Keratinocyte (primary cell): Measurements from ENCODE around the gene ITCH. TPM values are rescaled to one million over a fixed set of nuclear protein-coding genes. Genes with fewer than 3 reads are reported as not detected.

Experiments
- DNase-seq: peaks from one replicate; pipeline ENCODE4 v3.0.0-alpha.2; 2011; ENCODE audit warnings: low read depth, missing footprints, low spot score
- FAIRE-seq: peaks from 2 replicates; lab custom pipeline; 2011; peaks lifted over from hg19 to GRCh38; lab: Jason Lieb, UNC
- H2AFZ ChIP-seq: 2 replicates; pipeline ENCODE4 v1.6.0; 2012; ENCODE audit warnings: low read length, control low read depth, inconsistent platforms; ENCODE audit not compliant: control insufficient read depth
- H3K27ac ChIP-seq: 2 replicates; pipeline ENCODE4 v1.5.1; 2011; ENCODE audit warnings: low read length; ENCODE audit not compliant: control insufficient read depth, insufficient read depth
- H3K27me3 ChIP-seq: 3 replicates; pipeline ENCODE4 v1.6.0; 2011; ENCODE audit warnings: low read length; ENCODE audit not compliant: control insufficient read depth, insufficient read depth; ENCODE audit errors: extremely low read depth
- H3K36me3 ChIP-seq, 2 experiments: 2 replicates in 1 of 2; 3 replicates in 1 of 2; pipeline ENCODE4 v1.5.1; 2011; ENCODE audit warnings: low read length in 2 of 2, mild to moderate bottlenecking in 1 of 2; ENCODE audit not compliant: control insufficient read depth in 2 of 2, insufficient read depth in 2 of 2; ENCODE audit errors: extremely low read depth in 1 of 2
- H3K4me1 ChIP-seq: 3 replicates; pipeline ENCODE4 v1.5.1; 2011; ENCODE audit warnings: low read length; ENCODE audit not compliant: control insufficient read depth, insufficient read depth; ENCODE audit errors: extremely low read depth
- H3K4me2 ChIP-seq: 3 replicates; pipeline ENCODE4 v1.6.0; 2011; ENCODE audit warnings: low read depth, low read length; ENCODE audit not compliant: control insufficient read depth, insufficient read depth; ENCODE audit errors: extremely low read depth
- H3K4me3 ChIP-seq, 3 experiments: fragments of 200-600 bp in 1 of 3; sonication (generic) in 1 of 3; 2 replicates in 2 of 3; 3 replicates in 1 of 3; pipeline ENCODE4 v1.5.1; 2011 to 2016; ENCODE audit warnings: low read length in 3 of 3, mild to moderate bottlenecking in 3 of 3, control low read depth in 2 of 3, inconsistent platforms in 1 of 3, low read depth in 1 of 3, mixed read lengths in 1 of 3, mixed run types in 1 of 3, moderate library complexity in 1 of 3; ENCODE audit not compliant: control insufficient read depth in 2 of 3, insufficient read depth in 2 of 3; ENCODE audit errors: extremely low read depth in 1 of 3
- H3K79me2 ChIP-seq: 2 replicates; pipeline ENCODE4 v1.6.0; 2012; ENCODE audit warnings: low read length; ENCODE audit not compliant: control insufficient read depth, insufficient read depth
- H3K9ac ChIP-seq: 3 replicates; pipeline ENCODE4 v1.6.0; 2011; ENCODE audit warnings: low read length; ENCODE audit not compliant: control insufficient read depth, insufficient read depth; ENCODE audit errors: extremely low read depth
- H3K9me1 ChIP-seq: 3 replicates; pipeline ENCODE4 v1.6.0; 2011; ENCODE audit warnings: low read length; ENCODE audit not compliant: control insufficient read depth, insufficient read depth; ENCODE audit errors: extremely low read depth
- H3K9me3 ChIP-seq: 2 replicates; pipeline ENCODE4 v1.5.1; 2012; ENCODE audit warnings: low read depth, low read length; ENCODE audit not compliant: control insufficient read depth
- H4K20me1 ChIP-seq: 3 replicates; pipeline ENCODE4 v1.6.0; 2011; ENCODE audit warnings: low read length; ENCODE audit not compliant: control insufficient read depth, insufficient read depth; ENCODE audit errors: extremely low read depth
- CTCF ChIP-seq, 3 experiments: IDR thresholded peaks in 1 of 3; conservative IDR thresholded peaks in 1 of 3; optimal IDR thresholded peaks in 1 of 3; 2 replicates in 2 of 3; 3 replicates in 1 of 3; pipeline versions ENCODE3 to v1.5.1; 2011; ENCODE audit warnings: low read length in 3 of 3, mild to moderate bottlenecking in 3 of 3, moderate library complexity in 2 of 3, control low read depth in 1 of 3, inconsistent platforms in 1 of 3; ENCODE audit not compliant: insufficient read depth in 2 of 3; ENCODE audit errors: extremely low read depth in 1 of 3
- EZH2 ChIP-seq: IDR thresholded peaks from one replicate; pipeline ENCODE4 v1.6.1; 2012; ENCODE audit warnings: inconsistent platforms, mild to moderate bottlenecking, low read length, moderate library complexity
- dilution Hi-C: fragments of 300-500 bp; cut with MboI; formaldehyde crosslinking; loops from one replicate; pipeline ENCODE4 v1.7.0; 2020; ENCODE audit warnings: low sequenced_read_pairs; ENCODE audit not compliant: extremely low pct_ligation_motif_present
- polyA plus RNA-seq, 5 experiments: library from polyadenylated mRNA; depleted of rRNA in 3 of 5; stranded (reverse) in 3 of 5; stranded (forward) in 1 of 5; unstranded in 1 of 5; fragments of >200 nt; gene quantifications; 1 replicate in 1 of 5; 2 replicates in 3 of 5; 3 replicates in 1 of 5; pipeline versions ENCODE4 v1.2.1 to v1.2.3, GENCODE V29; 2011 to 2012; ENCODE audit warnings: missing spikeins in 2 of 5, low read depth in 1 of 5, low replicate concordance in 1 of 5

ITCH gene
- polyA plus RNA-seq, 1 donor (not counting 4 experiments of a cell fraction or from before 2014, with no cell fraction given), result 42.5 TPM

GRCh38 chr20:34407962-34408474 lies 44.9 kb downstream of the ITCH start:
- H3K4me2 ChIP-seq, result no peak overlapping the region
- H3K9ac ChIP-seq, result no peak overlapping the region
- H3K4me3 ChIP-seq, result no peak overlapping the region
- H3K79me2 ChIP-seq, result peaks cover 89% of the 10 kb centered on the region
- no peak for FAIRE-seq
- no peaks in the 10 kb centered on the region for H3K4me1 ChIP-seq
- TF ChIP-seq EZH2 (no peak), CTCF (optimal IDR thresholded peaks at IDR 0.05 in 1 of 3, IDR thresholded peaks at IDR 0.05 in 1 of 3, conservative IDR thresholded peaks at IDR 0.05 in 1 of 3; ENCODE audit: extremely low read depth in 1 of 3, insufficient read depth in 2 of 3, low read length in 3 of 3) (no peak)
- H3K27ac ChIP-seq, result no peak overlapping the region
- no peaks in the 10 kb centered on the region for H3K9me3 ChIP-seq
- H3K36me3 ChIP-seq, result peaks cover 13 to 20% of the 10 kb centered on the region in 2 experiments
- no peak overlapping the region for H2AFZ ChIP-seq
- no peaks in the 10 kb centered on the region for H3K27me3 ChIP-seq
- dilution Hi-C loops, result no loop called here
- no peaks in the 10 kb centered on the region for H3K9me1 ChIP-seq
- H4K20me1 ChIP-seq, result peaks cover 11% of the 10 kb centered on the region
- DNase-seq, result no peak

- no peak for FAIRE-seq
- Histone ChIP-seq H3K36me3 (peaks cover 13 to 35% of the 10 kb centered on the region in 2 experiments), H3K9me3 (no peaks in the 10 kb centered on the region)
Observed at GRCh38 chr20:34410336-34410735, 47.3 kb downstream of the ITCH start.

More at GRCh38 chr20:34410336-34410735, 47.3 kb downstream of the ITCH start:
- no peak for DNase-seq
- Histone ChIP-seq H3K27ac (no peak overlapping the region), H2AFZ (no peak overlapping the region), H3K9me1 (no peaks in the 10 kb centered on the region), H3K4me2 (no peak overlapping the region), H3K4me3 (no peak overlapping the region), H3K4me1 (no peaks in the 10 kb centered on the region), H3K79me2 (peaks cover 84% of the 10 kb centered on the region), H4K20me1 (peaks cover 6% of the 10 kb centered on the region), H3K27me3 (no peaks in the 10 kb centered on the region), H3K9ac (no peak overlapping the region)
- TF ChIP-seq CTCF (optimal IDR thresholded peaks at IDR 0.05 in 1 of 3, IDR thresholded peaks at IDR 0.05 in 1 of 3, conservative IDR thresholded peaks at IDR 0.05 in 1 of 3; ENCODE audit: extremely low read depth in 1 of 3, insufficient read depth in 2 of 3, low read length in 3 of 3) (no peak), EZH2 (no peak)
- dilution Hi-C loops, result no loop called here
